ENCODE measurements around the gene AFAP1L1. TPM values are rescaled to one million over a fixed set of nuclear protein-coding genes. Genes with fewer than 3 reads are reported as not detected.

Gene AFAP1L1
- total and polyA plus RNA-seq, 4 donors: 2.1 to 11.6 (median 4.0) TPM

DNA sequence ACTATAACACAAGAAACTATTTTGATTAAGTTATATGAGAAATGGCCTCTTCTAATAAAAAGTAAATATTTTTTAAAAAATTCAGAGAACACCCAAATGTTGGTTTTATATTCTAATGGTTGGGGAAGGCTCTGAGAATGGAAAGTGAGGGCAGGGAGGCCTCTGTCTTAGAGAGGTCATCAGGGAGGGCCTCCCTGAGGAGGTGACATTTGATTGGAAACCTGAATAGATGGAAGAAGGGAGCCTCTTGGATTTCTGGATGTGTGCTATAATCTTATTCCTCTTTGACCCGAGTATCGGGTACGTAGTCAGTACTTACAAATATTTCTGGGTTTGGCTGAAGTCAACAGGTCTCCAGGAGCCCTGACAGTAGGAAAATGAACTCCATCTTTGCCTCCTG, 47.5 kb downstream of the AFAP1L1 start:
- Histone ChIP-seq H3K4me1 (ENCODE audit: control insufficient read depth in 4 of 4, insufficient read depth in 4 of 4, low read length in 3 of 4) (peaks cover 0 to 10% (median 3%) of the 10 kb centered on the region in 4 donors), H3K4me3 (ENCODE audit: low read depth in 1 of 3, low read length in 3 of 3) (no peak overlapping the region), H3K27ac (ENCODE audit: low read depth in 1 of 2, low read length in 2 of 2) (no peak overlapping the region), H3K9ac (ENCODE audit: low read depth in 1 of 2, low read length in 2 of 2) (no peak overlapping the region), H3K36me3 (ENCODE audit: control insufficient read depth in 4 of 4, insufficient read depth in 3 of 4, low read depth in 1 of 4, low read length in 3 of 4) (no peaks in the 10 kb centered on the region), H3K27me3 (ENCODE audit: control insufficient read depth in 4 of 4, insufficient read depth in 4 of 4, low read length in 3 of 4) (no peaks in the 10 kb centered on the region), H3K9me3 (ENCODE audit: control insufficient read depth in 4 of 4, low read length in 3 of 4) (no peaks in the 10 kb centered on the region)
- 95% methylated on average over 3 of the region's 3 CpGs for WGBS
- no peak for DNase-seq (ENCODE audit: low spot score)
- no peak for TF ChIP-seq FOXA2 (IDR thresholded peaks at IDR 0.05)
- no peak for TF ChIP-seq GABPA (IDR thresholded peaks at IDR 0.05 in 1 of 2, conservative IDR thresholded peaks at IDR 0.05 in 1 of 2)
- no peak for TF ChIP-seq RAD21 (IDR thresholded peaks at IDR 0.05)
- TF ChIP-seq CTCF (IDR thresholded peaks at IDR 0.05; ENCODE audit: low read depth, low read length, missing input control): no peak
- TF ChIP-seq, protein P1, sequence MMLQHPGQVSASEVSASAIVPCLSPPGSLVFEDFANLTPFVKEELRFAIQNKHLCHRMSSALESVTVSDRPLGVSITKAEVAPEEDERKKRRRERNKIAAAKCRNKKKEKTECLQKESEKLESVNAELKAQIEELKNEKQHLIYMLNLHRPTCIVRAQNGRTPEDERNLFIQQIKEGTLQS (IDR thresholded peaks at IDR 0.05): no peak
- TF ChIP-seq HNF4G (IDR thresholded peaks at IDR 0.05): no peak
- no peak for TF ChIP-seq MAX (IDR thresholded peaks at IDR 0.05)
- no peak for TF ChIP-seq ZBTB33 (IDR thresholded peaks at IDR 0.05)
- no peak for TF ChIP-seq YY1 (IDR thresholded peaks at IDR 0.05)
- TF ChIP-seq EGR1 (IDR thresholded peaks at IDR 0.05; ENCODE audit: low read depth in 2 of 2): no peak
- no peak for TF ChIP-seq TAF1 (conservative IDR thresholded peaks at IDR 0.05)
- TF ChIP-seq JUND (IDR thresholded peaks at IDR 0.05): no peak
- no peak for TF ChIP-seq SP1 (IDR thresholded peaks at IDR 0.05)
- TF ChIP-seq REST (IDR thresholded peaks at IDR 0.05): no peak
- no peak for TF ChIP-seq FOXA1 (IDR thresholded peaks at IDR 0.05)
- TF ChIP-seq NR2F2 (IDR thresholded peaks at IDR 0.05): no peak
- TF ChIP-seq RXRA (IDR thresholded peaks at IDR 0.05): no peak
- no peak for TF ChIP-seq HNF4A (conservative IDR thresholded peaks at IDR 0.05)

Measured in liver (tissue), 9 donors.